NCI-H2196 treated with DMSO at 0.1 percent for 48 hours (cell line): ENCODE measurements around the gene ANKS1A.
"Not testable (repeated sequence)": the region's sequence is repeated elsewhere in the genome, so short reads cannot be mapped to it uniquely, and the experiment has no call there.

ENCODE experiments used
- DNase-seq: peaks from one replicate; lab custom pipeline; 2025; ENCODE audit not compliant: unreplicated experiment; lab: John Stamatoyannopoulos, UW

ANKS1A gene, protein sequence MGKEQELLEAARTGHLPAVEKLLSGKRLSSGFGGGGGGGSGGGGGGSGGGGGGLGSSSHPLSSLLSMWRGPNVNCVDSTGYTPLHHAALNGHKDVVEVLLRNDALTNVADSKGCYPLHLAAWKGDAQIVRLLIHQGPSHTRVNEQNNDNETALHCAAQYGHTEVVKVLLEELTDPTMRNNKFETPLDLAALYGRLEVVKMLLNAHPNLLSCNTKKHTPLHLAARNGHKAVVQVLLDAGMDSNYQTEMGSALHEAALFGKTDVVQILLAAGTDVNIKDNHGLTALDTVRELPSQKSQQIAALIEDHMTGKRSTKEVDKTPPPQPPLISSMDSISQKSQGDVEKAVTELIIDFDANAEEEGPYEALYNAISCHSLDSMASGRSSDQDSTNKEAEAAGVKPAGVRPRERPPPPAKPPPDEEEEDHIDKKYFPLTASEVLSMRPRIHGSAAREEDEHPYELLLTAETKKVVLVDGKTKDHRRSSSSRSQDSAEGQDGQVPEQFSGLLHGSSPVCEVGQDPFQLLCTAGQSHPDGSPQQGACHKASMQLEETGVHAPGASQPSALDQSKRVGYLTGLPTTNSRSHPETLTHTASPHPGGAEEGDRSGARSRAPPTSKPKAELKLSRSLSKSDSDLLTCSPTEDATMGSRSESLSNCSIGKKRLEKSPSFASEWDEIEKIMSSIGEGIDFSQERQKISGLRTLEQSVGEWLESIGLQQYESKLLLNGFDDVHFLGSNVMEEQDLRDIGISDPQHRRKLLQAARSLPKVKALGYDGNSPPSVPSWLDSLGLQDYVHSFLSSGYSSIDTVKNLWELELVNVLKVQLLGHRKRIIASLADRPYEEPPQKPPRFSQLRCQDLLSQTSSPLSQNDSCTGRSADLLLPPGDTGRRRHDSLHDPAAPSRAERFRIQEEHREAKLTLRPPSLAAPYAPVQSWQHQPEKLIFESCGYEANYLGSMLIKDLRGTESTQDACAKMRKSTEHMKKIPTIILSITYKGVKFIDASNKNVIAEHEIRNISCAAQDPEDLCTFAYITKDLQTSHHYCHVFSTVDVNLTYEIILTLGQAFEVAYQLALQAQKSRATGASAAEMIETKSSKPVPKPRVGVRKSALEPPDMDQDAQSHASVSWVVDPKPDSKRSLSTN

DNA sequence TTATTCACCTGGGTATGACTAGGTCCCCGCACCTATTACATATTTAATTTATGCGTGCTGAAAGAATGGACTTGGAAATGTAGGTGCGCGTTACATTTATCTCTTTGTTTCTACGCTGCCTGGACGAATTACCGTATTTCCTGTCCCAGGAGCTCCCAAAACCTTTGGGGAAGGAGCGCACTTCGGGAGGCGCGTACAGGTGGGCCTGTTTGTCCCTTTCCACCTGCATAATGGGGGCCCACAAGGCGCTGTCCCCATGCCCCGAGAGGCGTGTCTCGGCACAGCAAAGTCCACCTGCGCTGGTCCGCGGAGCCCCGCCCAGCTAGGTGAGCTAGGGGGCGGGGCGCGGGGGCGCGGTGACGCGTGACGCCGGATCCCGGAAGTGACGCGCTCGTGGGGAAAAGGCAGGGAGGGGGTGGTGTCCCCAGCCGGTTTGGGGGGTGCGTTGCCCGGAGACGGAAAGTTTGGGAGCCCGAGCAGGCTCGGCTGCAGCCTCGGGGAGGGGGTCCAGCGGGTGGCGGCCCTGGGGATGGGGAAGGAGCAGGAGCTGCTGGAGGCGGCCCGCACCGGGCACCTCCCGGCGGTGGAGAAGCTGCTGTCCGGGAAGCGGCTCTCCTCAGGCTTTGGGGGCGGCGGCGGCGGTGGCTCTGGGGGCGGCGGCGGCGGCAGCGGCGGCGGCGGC lies at the start of gene ANKS1A:
ANKS1A (plus strand) TSS at position 382 of the 682 bp plus-strand sequence; CDS start at position 530, 148 bp downstream.
- DNase-seq = peak; percentile 56

DNA sequence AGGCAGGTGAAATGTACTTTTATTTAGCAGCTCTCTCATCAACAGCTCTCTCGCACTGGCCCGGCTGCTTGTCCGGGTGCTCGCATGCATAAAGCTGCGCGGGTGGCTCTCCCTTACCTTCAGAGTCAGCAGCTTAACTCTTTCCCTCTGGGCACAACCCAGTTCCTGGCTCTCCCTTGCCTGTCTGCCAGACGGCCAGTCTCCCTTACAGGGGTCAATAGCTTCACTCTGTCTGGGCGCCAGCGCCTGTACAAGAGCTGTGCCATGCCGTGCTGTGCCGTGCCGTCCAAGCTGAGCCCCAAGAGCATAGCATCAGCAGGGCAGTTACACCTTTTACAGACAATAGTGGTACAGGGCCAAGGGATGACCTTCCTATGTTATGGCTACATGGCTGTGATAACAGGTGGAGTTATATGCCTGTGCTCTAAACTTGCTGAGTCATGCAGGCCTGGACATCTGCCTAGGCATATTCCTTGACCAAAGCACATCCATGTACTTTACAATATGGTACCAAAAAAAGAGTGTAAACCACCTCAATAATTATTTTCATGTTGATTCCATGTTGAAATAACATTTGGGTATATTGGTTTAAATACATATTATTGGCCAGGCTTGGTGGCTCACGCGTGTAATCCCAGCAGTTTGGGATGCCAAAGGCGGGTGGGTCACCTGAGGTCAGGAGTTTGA lies 49.2 kb upstream of the ANKS1A start:
- DNase-seq = no peak

DNA sequence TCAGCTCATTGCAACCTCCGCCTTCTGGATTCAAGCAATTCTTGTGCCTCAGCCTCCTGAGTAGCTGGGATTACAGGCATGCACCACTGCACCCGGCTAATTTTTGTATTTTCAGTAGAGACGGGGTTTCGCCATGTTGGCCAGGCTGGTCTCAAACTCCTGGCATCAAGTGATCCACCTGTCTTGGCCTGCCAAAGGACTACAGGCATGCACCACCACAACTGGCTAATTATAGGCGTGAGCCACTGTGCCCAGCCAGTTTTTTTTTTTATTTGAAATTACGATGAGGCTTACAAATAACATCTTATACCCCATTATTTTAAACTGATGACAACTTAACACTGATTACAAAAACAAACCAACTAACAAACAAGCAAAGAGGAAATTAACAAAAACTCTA lies 40.0 kb upstream of the ANKS1A start:
- DNase-seq = not testable (repeated sequence)

DNA sequence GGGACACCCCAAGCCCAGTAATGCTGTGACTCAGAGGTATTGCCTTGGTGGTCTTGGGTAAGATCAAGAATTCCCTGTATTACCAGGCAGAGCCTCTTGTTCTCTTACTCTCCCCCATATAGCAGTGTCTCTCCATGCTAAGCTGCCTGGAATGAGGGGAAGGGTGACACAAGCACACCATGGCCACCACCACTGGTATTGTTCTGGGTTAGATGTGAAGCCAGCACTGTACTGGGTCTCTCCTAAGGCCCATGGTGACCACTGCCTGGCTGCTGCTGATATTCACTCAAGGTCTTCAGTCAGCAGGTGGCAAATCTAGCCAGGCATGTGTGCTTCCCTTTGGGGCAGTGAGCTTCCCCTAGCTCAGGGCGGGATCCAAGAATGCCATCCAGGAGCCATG lies 37.7 kb upstream of the ANKS1A start:
- no peak for DNase-seq

DNA sequence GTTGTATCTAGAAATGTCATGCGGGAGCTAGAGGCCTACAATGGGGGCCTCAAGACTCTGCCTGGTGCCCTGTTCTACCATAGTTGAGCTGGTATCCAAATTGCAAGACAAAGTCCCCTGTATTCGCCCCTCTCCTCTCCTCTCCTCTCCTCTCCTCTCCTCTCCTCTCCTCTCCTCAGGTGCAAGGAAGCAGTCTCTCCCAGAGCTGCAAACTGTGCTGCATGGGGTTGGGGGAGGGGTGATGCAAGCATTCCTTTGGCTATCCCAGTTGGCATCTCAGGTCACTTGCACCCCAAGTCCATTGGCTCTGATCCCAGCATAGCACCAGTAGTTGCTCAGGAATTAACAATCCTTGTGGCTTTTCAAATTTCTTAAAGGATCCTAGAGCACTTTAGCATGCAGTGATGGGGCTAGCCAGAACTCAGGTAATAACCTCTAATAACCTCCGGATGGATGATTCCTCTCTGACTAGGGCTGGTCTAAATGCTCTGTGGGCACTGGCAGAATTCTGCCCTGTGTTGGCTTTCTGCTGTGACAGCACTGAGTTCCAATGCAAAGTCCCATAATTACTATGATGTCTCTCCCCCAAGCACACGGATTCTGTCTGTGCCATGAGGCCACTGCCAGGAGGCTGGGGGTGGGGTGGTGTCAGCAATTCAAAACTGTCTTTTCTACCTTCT lies 36.5 kb upstream of the ANKS1A start:
- DNase-seq = no peak

DNA sequence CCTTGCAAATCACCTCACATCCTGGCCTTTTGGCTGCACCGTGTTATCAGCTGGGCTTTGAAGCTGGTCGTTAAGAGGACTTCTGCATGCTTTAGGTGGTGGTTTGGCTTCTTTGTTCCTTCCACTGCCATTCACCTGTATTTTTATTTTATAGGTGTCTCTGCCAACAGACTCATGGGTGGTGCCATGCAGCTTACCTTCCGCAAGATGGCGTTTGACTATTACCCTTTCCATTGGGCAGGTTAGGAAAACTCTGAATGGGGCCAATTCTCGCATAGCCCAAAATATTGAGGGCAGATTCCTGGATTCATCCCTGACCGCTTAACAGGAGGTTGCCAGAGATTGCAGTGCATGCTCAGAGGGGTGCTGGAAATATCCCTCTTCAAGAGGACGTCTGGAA lies 33.6 kb upstream of the ANKS1A start:
- no peak for DNase-seq

DNA sequence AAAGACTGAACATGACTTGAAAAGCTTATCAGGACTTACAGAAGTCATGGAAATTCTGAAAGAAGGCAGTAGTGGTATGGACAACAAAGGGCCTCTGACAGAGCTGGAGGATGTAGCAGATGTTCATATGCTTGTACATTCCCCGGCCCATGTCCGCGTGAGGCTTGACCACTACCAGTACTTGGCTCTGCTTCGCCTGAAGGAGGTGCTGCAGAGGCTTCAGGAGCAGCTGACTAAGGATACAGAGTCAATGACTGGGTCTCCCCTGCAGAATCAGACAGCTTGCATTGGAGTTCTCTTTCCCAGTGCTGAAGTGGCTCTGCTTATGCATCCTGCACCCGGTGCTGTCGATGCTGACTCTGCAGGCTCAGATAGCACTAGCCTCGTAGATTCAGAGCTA lies 30.4 kb upstream of the ANKS1A start:
- no peak for DNase-seq

DNA sequence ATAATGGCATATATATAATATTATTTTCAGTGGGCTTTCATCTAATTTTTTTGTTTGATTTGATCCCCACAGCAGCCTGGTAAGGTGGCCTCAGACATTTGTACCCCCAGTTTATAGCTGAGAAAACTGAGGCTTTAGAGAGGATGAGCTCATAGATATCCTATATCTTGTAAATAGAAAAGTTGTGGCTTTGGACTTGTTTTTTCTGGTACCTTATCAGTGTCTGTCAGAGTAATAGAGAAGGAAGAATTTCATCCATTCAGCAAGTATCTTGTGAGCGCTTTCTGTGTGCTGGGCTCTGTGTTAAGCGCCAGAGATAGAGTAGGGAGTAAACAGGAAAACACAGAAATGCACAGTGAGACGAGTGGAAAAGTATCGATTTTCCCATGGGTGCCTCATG lies 29.1 kb upstream of the ANKS1A start:
- DNase-seq = no peak

DNA sequence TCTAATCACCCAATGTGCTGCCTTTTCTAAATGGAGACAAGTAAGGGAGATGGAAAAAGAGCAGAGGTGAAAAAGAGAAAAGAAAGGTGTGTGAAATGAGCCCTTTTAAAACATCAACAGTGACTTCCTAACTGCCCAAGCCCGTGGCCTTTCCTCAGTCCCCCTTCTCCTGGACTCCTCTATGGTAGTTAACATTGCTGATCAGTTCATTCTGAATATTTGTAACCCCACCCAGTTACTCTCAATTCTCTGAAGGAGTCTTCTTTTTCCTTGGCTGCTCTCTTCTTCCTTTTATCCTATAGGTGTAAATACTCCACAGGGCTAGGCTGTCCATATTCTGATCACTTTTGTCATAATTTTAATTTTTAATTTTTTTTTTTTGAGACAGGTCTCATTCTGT lies 28.3 kb upstream of the ANKS1A start:
- no peak for DNase-seq

DNA sequence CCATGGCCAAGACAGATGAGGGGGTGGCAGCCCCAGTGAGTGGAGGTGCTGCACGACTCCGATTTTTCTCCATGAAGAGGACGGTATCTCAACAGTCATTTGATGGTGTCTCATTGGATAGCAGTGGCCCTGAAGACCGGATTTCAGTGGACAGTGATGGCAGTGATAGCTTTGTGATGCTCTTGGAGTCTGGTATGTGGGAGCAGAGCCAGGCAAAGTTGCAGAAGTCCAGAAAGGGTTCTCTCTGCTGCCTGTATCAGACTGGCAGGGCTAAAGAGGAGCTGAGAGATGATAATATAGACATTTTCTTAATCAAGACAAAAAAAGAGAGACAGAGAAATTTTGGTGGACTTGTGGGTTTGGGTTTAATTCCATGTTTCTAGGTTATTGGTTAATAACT lies 25.0 kb upstream of the ANKS1A start:
- no peak for DNase-seq

DNA sequence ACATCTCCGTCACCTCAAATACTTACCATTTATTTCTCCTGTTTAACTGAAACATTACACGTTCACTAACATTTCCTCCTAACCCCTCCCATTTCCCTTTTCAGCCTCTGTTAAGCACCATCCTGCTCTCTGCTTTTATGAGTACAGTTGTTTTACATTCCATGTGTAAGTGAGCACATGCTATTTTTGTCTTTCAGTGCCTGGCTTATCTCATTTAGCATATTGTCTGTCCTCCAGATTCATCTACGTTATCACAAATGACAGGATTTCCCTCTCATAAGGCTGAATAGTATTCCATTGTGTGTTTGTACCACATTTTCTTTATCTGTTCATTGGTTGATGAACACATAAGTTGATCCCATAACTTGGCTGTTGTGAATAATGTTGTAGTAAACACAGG lies 23.9 kb upstream of the ANKS1A start:
- no peak for DNase-seq

DNA sequence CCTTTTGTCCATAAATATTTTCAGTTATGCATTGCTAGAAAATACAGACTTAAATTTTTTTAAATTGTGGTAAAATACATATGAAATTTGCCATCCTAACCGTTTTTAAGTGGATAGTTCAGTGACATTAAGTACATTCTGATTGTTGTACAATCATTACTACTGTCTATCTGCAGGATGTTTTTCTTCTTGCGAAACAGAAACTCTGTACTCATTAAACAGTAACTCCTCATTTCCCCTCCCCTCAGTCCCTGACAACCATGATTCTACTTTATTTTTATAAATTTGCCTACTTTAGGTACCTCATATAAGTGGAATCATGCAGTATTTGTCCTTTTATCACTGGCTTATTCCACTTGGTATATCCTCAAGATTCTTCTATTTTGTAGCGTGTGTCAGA lies 22.5 kb upstream of the ANKS1A start:
- no peak for DNase-seq

DNA sequence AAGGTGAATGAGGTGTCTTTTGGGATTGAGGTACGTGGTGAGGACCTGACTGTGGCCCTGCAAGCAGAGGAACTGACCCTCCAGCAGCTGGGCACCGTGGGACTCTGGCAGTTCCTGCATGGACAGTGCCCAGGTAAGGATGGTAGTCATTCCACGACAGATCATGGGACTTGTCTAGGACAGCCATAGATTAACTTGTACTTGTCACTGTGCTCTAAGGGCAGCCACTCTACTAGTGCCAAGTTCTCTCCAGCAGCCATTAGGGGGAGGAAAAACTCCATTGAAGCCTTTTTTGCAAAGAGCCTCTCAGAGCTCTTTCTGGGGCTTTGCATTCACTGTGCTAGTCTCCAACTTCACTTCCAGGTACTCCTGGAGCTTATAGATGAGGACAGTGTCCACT lies 21.6 kb upstream of the ANKS1A start:
- DNase-seq = no peak

DNA sequence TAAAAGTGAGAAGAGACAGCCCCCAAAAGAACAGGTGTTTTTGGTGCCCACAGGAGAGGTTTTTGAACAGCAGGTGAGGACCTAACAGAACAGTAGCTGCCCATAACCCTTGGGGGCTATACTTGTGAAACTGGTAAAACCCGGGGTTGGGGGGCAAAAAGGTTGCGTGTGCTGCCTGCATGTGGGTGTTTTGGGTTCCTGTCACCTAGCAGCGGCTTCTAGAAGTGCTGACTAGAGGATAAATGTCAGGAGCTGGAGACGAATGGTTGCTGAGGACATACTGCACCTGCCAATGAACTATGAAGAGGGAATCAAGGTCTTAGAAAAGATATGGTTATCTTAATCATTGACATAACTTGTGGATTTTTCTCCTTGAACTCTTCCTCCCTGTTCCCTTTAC lies 17.2 kb upstream of the ANKS1A start:
- DNase-seq = no peak

DNA sequence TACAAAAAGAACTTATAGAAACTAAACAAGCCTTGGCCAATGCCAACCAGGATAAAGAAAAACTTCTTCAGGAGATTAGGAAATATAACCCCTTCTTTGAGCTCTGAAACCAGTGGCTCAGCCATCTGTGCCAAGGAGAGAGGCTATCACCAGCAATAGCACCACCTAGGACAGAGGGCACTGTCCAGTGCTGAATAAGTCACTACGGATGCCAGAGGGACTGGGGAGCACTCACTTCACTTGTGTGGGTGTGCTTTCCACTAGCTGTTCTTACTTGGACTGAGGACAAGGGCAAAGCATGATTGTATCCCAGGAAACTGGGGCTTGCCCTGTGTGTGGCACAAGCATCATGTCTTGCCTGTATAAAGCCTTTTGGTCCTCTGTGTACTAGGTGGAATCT lies 16.7 kb upstream of the ANKS1A start:
- DNase-seq = no peak

DNA sequence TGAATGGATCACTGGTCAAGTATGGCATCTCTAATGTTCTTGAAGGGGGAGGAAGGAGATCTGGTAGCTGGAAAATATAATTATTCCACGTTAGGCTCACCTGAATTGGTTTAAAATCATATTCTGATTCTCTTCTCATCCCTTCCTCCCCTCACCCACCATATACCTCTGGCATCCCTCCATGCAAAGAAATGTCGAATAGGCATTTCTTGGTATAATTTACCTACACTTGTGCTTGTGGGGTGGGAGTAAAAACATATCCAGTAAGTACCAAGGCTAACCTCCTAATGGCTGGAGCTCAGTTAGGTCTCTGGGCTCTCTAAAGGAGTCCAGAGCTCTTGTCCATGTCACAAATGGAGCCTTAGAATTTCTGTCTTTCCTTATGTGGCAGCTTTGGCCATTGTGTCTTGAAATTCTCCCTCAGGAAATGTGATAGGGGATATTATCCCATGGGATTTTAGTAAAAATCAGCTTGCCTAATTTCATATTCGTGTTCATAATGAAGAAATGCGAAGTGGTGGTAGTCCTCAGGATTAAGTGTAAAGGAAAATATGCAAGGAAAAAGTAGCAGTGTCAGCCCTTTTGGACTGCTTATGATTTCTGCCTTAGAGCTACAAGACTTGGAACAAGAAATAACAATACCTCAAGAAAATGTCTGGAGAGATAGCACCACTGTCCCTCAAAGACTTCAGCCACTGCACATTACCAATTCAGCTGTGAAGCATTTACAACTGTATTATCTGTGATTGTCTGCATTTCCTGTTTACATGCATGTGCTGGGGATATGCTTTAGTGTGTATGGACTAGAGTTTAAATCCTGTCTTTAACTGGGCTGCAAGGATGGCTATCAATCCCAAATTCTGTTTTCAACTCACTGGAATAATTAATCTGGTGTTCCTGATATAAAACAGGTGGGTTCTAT lies 13.5 kb upstream of the ANKS1A start:
- no peak for DNase-seq

DNA sequence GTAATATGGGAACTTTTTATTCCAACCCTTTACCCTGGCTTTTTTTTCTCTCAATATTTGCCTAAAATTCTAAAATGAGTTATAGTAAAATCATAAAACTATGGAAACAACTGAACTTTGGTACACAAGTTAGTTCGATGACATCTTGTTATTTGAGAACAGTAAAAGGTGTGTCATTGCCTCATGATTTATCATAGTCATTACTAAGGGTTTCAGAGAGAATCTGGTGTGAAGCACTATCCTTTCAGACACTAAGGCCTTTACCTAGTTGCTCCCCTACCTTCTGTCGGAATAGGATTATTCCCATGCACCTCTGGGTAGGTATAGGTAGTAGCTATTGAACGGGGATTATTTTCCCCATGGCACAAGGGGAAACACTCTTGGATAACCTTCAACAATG lies 12.6 kb upstream of the ANKS1A start:
- no peak for DNase-seq

DNA sequence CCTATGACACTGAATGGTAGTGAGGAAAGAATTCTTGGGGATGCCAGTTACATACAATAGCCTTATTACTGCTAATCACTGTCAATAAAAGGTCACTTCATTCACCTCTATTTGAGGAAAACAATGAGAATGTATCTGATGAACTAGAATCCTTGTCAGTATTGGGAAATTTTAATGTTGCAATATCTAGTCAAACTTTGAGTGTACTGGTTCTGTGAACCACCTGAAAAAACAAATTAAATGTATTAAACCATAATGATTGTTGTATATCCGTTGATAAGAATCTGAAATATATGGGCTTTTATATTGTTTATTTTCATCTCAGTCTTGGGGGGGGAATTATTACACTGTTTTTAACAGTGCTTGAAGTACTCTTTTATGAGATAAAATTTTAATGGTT lies 11.8 kb upstream of the ANKS1A start:
- no peak for DNase-seq
